NCI-H1105 treated with DMSO at 0.1 percent for 48 hours (cell line): ENCODE results near the gene BRS3.
"Not testable (repeated sequence)": the region's sequence is repeated elsewhere in the genome, so short reads cannot be mapped to it uniquely, and the experiment has no call there.

ENCODE experiments used
- DNase-seq: peaks from one replicate; lab custom pipeline; 2025; lab: John Stamatoyannopoulos, UW

BRS3 gene

GRCh38 chrX:136487647-136488046 is at the start of gene BRS3:
BRS3 (plus strand) TSS chrX:136487947; CDS start chrX:136488115, 168 bp downstream.
- no peak for DNase-seq

- DNase-seq = no peak
Observed at GRCh38 chrX:136438192-136438591, 49.6 kb upstream of the BRS3 start.

- DNase-seq = not testable (repeated sequence)
Observed at GRCh38 chrX:136445674-136446073, 42.1 kb upstream of the BRS3 start.

DNA sequence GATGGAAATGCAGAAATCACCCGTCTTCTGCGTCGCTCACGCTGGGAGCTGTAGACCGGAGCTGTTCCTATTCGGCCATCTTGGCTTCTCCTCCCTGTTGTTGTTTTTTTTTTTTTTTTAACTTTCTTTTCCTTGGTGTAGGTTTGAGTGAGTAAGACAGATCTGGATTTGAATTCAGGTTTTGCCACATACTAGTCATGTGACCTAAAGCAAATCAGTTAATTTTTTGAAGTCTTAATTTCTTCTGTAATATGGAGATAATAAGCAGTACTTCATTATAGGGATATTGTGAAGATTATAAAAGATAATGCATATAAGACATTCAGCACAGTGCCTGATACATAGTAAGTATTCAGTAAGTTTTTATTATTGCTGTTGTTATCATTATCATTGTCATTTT is 41.5 kb upstream of the BRS3 start:
- no peak for DNase-seq

GRCh38 chrX:136447308-136447707 is 40.4 kb upstream of the BRS3 start:
- DNase-seq = no peak

GRCh38 chrX:136447968-136448367 is 39.8 kb upstream of the BRS3 start:
- no peak for DNase-seq

GRCh38 chrX:136450050-136450830 is 37.5 kb upstream of the BRS3 start:
- no peak for DNase-seq

DNA sequence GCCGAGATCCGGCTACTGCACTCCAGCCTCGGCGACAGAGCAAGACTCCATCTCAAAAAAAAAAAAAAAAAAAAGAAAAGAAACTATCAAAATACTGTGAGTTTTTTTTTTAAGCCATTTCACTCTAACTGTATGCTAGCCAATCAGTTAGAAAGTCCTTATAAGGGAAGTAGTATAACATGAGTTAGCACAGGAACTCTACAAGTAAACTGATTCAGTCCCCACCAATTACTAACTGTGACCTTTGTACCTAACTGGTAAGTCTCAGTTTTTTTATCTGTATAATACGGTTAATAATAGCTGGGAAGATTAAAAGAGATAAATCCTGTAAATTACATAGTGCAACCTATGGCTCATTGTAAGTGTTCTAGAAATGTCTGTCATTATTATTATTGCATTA is 35.1 kb upstream of the BRS3 start:
- DNase-seq = no peak

- DNase-seq = no peak
Observed at GRCh38 chrX:136453114-136453513, 34.6 kb upstream of the BRS3 start.

- peak; percentile 34 for DNase-seq
Observed at GRCh38 chrX:136453771-136454170, 34.0 kb upstream of the BRS3 start.

GRCh38 chrX:136456133-136456532 is 31.6 kb upstream of the BRS3 start:
- DNase-seq = no peak

DNA sequence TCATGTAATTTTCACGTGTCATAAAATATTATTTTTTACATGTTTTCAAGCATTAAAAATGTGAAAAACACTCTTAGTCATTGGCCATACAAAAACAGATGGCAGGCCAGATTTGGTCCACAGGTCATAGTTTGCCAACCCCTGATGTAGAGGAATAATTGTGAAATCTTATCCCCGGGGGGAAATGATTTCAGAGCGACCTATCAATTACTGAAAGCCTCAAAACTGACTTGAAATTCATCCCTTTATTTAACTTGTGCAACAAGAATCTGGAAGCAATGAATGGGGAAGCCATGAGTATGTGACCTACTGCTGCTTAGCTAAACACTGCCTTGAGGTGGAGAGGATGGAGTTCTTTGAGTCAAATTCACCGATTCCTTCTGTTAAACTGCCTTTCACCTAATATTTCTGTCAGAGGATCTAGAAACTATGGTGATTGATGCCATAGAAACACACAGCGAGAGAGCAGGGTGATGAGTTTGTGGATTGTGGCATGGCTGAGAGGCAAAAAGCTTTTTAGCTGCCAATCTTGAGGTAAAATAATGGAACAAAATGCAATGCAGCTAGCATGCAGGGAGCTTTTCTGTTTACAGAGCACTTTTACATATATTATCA is 30.3 kb upstream of the BRS3 start:
- DNase-seq = peak; percentile 81

DNA sequence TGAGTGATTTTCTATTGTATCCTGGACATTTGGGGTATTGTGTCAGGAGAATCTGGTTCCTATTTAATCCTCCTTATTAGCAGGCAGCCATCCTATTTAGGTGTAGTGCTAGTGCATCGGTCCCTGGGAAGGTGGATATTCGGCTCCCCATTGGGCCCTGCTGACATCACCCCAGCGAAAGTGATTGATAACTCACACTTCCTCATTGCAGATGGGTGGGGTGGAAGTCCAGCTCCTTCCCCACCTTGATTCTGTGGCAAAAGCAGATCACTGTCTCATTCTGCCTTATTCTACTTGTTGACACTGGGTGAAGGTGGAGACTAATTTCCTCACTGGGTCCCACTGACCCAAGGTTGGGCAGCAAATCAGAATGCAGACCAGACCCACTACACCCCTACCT is 23.2 kb upstream of the BRS3 start:
- no peak for DNase-seq

DNA sequence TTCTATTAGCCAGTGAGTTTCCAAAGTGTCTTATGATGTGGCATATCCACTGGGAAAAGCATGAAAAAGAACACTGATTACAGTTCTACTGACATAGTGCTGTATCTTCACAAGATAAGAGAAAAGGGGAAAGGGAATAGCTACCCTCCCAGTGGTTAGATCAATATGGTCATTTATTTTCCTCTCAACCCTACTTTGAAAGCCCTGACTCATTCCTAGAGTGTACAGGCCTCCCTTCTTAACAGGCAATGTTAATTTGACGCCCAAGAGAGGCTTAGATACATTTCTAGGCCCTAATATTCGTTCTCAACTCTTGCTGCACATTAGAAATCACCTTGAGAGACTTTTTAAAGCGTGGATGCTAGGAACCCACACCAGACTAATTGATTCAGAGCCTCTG is 20.4 kb upstream of the BRS3 start:
- no peak for DNase-seq

- peak; percentile 75 for DNase-seq
Observed at GRCh38 chrX:136468391-136469103, 19.2 kb upstream of the BRS3 start.

GRCh38 chrX:136473663-136474062 is 14.1 kb upstream of the BRS3 start:
- no peak for DNase-seq

DNA sequence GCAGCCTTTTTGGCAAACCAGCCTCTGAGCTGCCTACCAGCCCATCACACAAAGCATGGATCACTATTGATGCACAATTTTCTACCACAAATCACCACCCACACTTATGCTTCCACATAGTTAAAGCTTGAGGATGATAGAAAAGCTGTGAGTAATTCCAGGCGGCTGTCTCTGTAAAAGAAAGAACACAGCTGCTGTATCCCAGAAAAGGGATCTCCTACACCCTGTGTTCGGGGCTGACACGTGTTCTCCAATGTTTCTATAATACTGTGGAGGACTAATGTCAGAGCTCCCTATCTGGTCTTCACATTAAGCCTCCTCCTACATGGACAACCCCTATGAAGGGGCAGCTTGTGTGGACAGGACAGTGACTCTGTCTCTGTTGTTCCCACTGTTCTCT is 12.5 kb upstream of the BRS3 start:
- DNase-seq = no peak

GRCh38 chrX:136476501-136476900 is 11.2 kb upstream of the BRS3 start:
- DNase-seq = no peak

DNA sequence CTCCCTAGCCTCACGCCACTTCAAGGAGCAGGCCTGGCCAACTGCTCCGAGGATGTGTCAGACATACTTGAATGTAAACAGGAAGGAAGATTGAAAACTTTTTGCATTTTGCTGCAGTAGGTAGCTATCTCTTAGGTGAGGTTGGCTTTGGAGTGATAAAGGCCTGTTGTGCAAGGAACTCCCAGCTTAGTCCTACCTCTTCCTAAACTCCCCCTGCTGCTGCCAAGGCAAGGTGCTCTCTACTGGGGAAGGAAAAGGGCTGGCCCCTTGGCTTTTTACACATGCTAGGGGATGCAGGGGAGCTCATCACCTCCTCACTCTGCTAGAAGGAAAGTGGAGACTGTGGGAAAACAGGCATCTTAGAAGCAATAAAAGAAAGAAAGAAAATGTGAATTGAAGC is 10.7 kb upstream of the BRS3 start:
- no peak for DNase-seq

- no peak for DNase-seq
Observed at GRCh38 chrX:136480383-136480782, 7.4 kb upstream of the BRS3 start.

DNA sequence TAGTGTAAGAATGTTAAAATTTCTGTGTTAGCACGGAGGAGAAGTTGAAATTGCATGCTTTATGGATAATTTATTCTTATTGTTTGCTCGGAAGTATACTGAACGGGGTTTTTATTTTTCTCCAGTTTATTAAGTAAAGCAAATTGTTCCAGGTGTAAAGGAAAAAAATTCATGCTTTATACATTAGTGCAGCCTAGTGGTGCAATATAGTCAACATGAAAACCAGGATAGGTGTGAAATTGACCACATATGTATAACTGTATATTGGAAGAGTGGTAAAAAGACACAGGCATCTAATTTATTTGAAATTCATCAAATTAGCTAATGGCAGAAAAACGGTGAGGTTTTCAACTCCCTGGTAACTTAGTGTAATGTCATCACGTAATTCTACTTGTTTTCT is 959 bp downstream of the BRS3 start:
- DNase-seq = peak; percentile 25

- DNase-seq = no peak
Observed at GRCh38 chrX:136491832-136492231, 4.1 kb downstream of the BRS3 start.

DNA sequence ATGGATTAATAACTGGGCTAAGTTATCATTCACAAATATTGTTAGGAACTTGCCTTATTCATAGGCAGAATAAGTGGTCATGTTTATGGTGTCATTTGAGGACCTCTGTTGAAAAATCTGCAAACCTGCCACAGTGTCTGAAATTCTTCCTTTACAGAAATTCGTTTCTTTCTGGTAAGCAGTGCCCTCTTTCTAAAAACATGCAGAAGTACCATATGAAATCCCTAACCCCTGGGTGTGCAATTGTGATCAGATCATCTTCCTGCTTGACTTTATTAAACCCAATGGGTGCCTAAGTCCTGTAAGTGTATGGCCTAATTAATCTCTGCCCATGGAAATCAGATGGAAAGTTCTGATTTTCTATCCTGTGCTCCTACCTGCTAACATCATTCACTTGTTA is 5.3 kb downstream of the BRS3 start:
- DNase-seq = no peak
